HCT116 (cell line): Measurements from ENCODE around the gene BTNL9. TPM values are rescaled to one million over a fixed set of nuclear protein-coding genes. Genes with fewer than 3 reads are reported as not detected.

Source experiments
- ATAC-seq: fragments of 200-7000 bp; cut with Tn5 transposase; 2 replicates; pipeline ENCODE4 v1.9.1; 2020; ENCODE audit warnings: mild to moderate bottlenecking, moderate library complexity
- BruUV-seq: library from RNA; stranded (reverse); fragments of 400-500 nt; replicated peaks from 2 replicates; lab custom pipeline; 2021; lab: Mats Ljungman, UMichigan
- CTCF ChIA-PET: fragments of 300-600 bp; sonication (Branson Sonifier 250); formaldehyde crosslinking; loops from one replicate; lab custom pipeline; 2021; ENCODE audit warnings: antibody characterized with exemption; lab: Charles Lee
- POLR2A ChIA-PET: fragments of 300-600, 350-600 bp; sonication (Branson Sonifier 250); formaldehyde crosslinking; loops from one replicate; lab custom pipeline; 2021; ENCODE audit warnings: antibody characterized with exemption; lab: Charles Lee
- RAD21 ChIA-PET, 2 experiments: fragments of 300-600 bp; sonication (Branson Sonifier 250); formaldehyde crosslinking; loops; one replicate each; lab custom pipeline; 2023; ENCODE audit warnings: low total read pairs in 2 of 2; ENCODE audit not compliant: uncharacterized antibody in 2 of 2, unreplicated experiment in 2 of 2, low non-redundant PET in 1 of 2; lab: Charles Lee
- DNase-seq: peaks from one replicate; pipeline ENCODE4 v3.0.0-alpha.2; 2010; ENCODE audit warnings: low read depth, low spot score
- H2AFZ ChIP-seq: fragments of 200-600 bp; shearing (Covaris generic), sonication (generic); 2 replicates; pipeline ENCODE4 v1.6.1; 2017; ENCODE audit warnings: low read depth, mixed run types, mixed read lengths, antibody characterized with exemption, low read length; ENCODE audit not compliant: poor library complexity, severe bottlenecking
- H3K27ac ChIP-seq: 2 replicates; pipeline ENCODE4 v1.5.1; 2012; ENCODE audit warnings: low read depth, low read length
- H3K27me3 ChIP-seq: fragments of 200-600 bp; sonication (generic); 2 replicates; pipeline ENCODE4 v1.6.1; 2016; ENCODE audit warnings: mixed run types, low read length, mixed read lengths; ENCODE audit not compliant: insufficient read depth
- H3K36me3 ChIP-seq, 2 experiments: fragments of 200-500 bp in 1 of 2; fragments of 200-600 bp in 1 of 2; sonication (Bioruptor generic) in 1 of 2; sonication (generic) in 1 of 2; 2 replicates each; pipeline versions ENCODE4 v1.5.1 to v1.6.1; 2014 to 2016; ENCODE audit warnings: low read length in 2 of 2, inconsistent platforms in 1 of 2, mixed read lengths in 1 of 2, mixed run types in 1 of 2; ENCODE audit not compliant: insufficient read depth in 2 of 2, control insufficient read depth in 1 of 2
- H3K4me1 ChIP-seq, 2 experiments: fragments of 200-600 bp in 1 of 2; sonication (generic) in 1 of 2; 2 replicates each; pipeline versions ENCODE4 v1.5.1 to v1.6.1; 2012 to 2017; ENCODE audit warnings: low read length in 2 of 2, inconsistent platforms in 1 of 2, mild to moderate bottlenecking in 1 of 2, mixed read lengths in 1 of 2, mixed run types in 1 of 2, moderate library complexity in 1 of 2; ENCODE audit not compliant: insufficient read depth in 2 of 2, control insufficient read depth in 1 of 2
- H3K4me2 ChIP-seq: fragments of 200-600 bp; sonication (generic); 2 replicates; pipeline ENCODE4 v1.6.1; 2017; ENCODE audit warnings: mixed run types, low read length, mixed read lengths
- H3K4me3 ChIP-seq, 2 experiments: fragments of 200-600 bp in 1 of 2; sonication (generic) in 1 of 2; replicated peaks in 1 of 2; 2 replicates each; pipeline ENCODE4 v1.5.1; 2011 to 2016; ENCODE audit warnings: low read length in 2 of 2, control low read depth in 1 of 2, low read depth in 1 of 2, mild to moderate bottlenecking in 1 of 2, mixed read lengths in 1 of 2, mixed run types in 1 of 2
- H3K79me2 ChIP-seq: fragments of 200-600 bp; sonication (generic); 2 replicates; pipeline ENCODE4 v1.6.1; 2017; ENCODE audit warnings: mild to moderate bottlenecking, mixed run types, low read length, moderate library complexity, mixed read lengths; ENCODE audit not compliant: insufficient read depth
- H3K9ac ChIP-seq: fragments of 200-600 bp; sonication (generic); 2 replicates; pipeline ENCODE4 v1.6.1; 2016; ENCODE audit warnings: low read length, mixed read lengths
- H3K9me2 ChIP-seq: fragments of 200-600 bp; sonication (generic), shearing (Covaris generic); 2 replicates; pipeline ENCODE4 v1.6.1; 2017; ENCODE audit warnings: mixed run types, mild to moderate bottlenecking, moderate library complexity; ENCODE audit not compliant: insufficient read depth
- H3K9me3 ChIP-seq, 2 experiments: fragments of 200-500 bp in 1 of 2; fragments of 200-600 bp in 1 of 2; sonication (Bioruptor generic) in 1 of 2; sonication (generic) in 1 of 2; 2 replicates each; pipeline ENCODE4 v1.6.1; 2014 to 2017; ENCODE audit warnings: low read length in 2 of 2, mixed read lengths in 2 of 2, inconsistent platforms in 1 of 2, low read depth in 1 of 2, mild to moderate bottlenecking in 1 of 2, mixed run types in 1 of 2, moderate library complexity in 1 of 2; ENCODE audit not compliant: control insufficient read depth in 1 of 2, insufficient read depth in 1 of 2
- H4K20me1 ChIP-seq: fragments of 200-600 bp; sonication (generic), shearing (Covaris generic); 2 replicates; pipeline ENCODE4 v1.6.1; 2017; ENCODE audit warnings: mixed run types, mild to moderate bottlenecking, moderate library complexity; ENCODE audit not compliant: insufficient read depth
- ATF3 ChIP-seq: IDR thresholded peaks from 2 replicates; pipeline ENCODE4 v1.6.1; 2012
- CBX3 ChIP-seq: IDR thresholded peaks from 2 replicates; pipeline ENCODE4 v1.6.1; 2012; ENCODE audit warnings: low read depth
- CTCF ChIP-seq, 3 experiments: fragments of 200-600 bp in 1 of 3; sonication (generic) in 1 of 3; IDR thresholded peaks in 2 of 3; conservative IDR thresholded peaks in 1 of 3; 2 replicates each; pipeline ENCODE4 v1.5.1; 2012 to 2017; ENCODE audit warnings: low read depth in 2 of 3, low read length in 2 of 3, antibody characterized with exemption in 1 of 3, borderline replicate concordance in 1 of 3, control low read depth in 1 of 3, mild to moderate bottlenecking in 1 of 3, mixed read lengths in 1 of 3, mixed run types in 1 of 3, moderate library complexity in 1 of 3; ENCODE audit not compliant: insufficient read depth in 1 of 3
- EGR1 ChIP-seq: IDR thresholded peaks from 2 replicates; pipeline ENCODE4 v1.6.1; 2012; ENCODE audit warnings: low read depth
- ELF1 ChIP-seq: IDR thresholded peaks from 2 replicates; pipeline ENCODE4 v1.6.1; 2012; ENCODE audit warnings: low read depth, borderline replicate concordance
- EZH2phosphoT487 ChIP-seq: fragments of 200-600 bp; IDR thresholded peaks from 2 replicates; pipeline ENCODE4 v1.6.1; 2018; ENCODE audit warnings: antibody characterized with exemption, borderline replicate concordance
- FOSL1 ChIP-seq: IDR thresholded peaks from 2 replicates; pipeline ENCODE4 v1.6.1; 2012; ENCODE audit warnings: low read depth
- JUND ChIP-seq: IDR thresholded peaks from 2 replicates; pipeline ENCODE4 v1.6.1; 2012
- MAX ChIP-seq: IDR thresholded peaks from 2 replicates; pipeline ENCODE4 v1.6.1; 2012
- POLR2A ChIP-seq: IDR thresholded peaks from 2 replicates; pipeline ENCODE4 v1.7.0; 2011; ENCODE audit warnings: borderline replicate concordance; ENCODE audit not compliant: insufficient read depth, insufficient read length; ENCODE audit errors: extremely low read depth
- RAD21 ChIP-seq: IDR thresholded peaks from 2 replicates; pipeline ENCODE4 v1.6.1; 2012; ENCODE audit warnings: low read depth, mild to moderate bottlenecking
- SP1 ChIP-seq: IDR thresholded peaks from 2 replicates; pipeline ENCODE4 v1.6.1; 2012; ENCODE audit warnings: low read depth
- SRF ChIP-seq: IDR thresholded peaks from 2 replicates; pipeline ENCODE4 v1.6.1; 2012; ENCODE audit warnings: low read depth
- TCF7L2 ChIP-seq: IDR thresholded peaks from 2 replicates; pipeline ENCODE4 v1.7.0; 2011; ENCODE audit warnings: borderline replicate concordance, inconsistent platforms; ENCODE audit not compliant: insufficient read depth, insufficient read length; ENCODE audit errors: extremely low read depth
- YY1 ChIP-seq: IDR thresholded peaks from 2 replicates; pipeline ENCODE4 v1.6.1; 2011; ENCODE audit warnings: low read length, low read depth, moderate library complexity, mild to moderate bottlenecking; ENCODE audit not compliant: insufficient replicate concordance; ENCODE audit errors: extremely low read depth
- ZFX ChIP-seq: fragments of 450-650 bp; IDR thresholded peaks from 2 replicates; pipeline ENCODE4 v1.6.1; 2017
- intact Hi-C: fragments of 100-400 bp; cut with micrococcal nuclease; formaldehyde crosslinking; loops from 2 replicates; pipeline ENCODE4 v1.10.0; 2022
- total RNA-seq: library from RNA; stranded (reverse); gene quantifications from one replicate; pipeline ENCODE4 v1.2.1, GENCODE V29; 2021; ENCODE audit not compliant: unreplicated experiment
- TF ChIP-seq, protein P1 (sequence below): IDR thresholded peaks from 2 replicates; pipeline ENCODE4 v1.6.1; 2012; ENCODE audit warnings: low read depth

Gene BTNL9
- total RNA-seq, 1 experiment from 2014 or later = 11.7 TPM

GRCh38 chr5:181062631-181063030 is 22.6 kb downstream of the BTNL9 start:
- no peaks in the 10 kb centered on the region; a peak in 1 of 4 replicates for H3K9me3 ChIP-seq
- H3K36me3 ChIP-seq = no peaks in the 10 kb centered on the region
- no peak overlapping the region for H3K9ac ChIP-seq
- no peaks in the 10 kb centered on the region for H3K4me1 ChIP-seq
- RAD21 ChIA-PET = no interaction called here
- no peaks in the 10 kb centered on the region for H3K79me2 ChIP-seq
- DNase-seq (no peak), ATAC-seq (no peak)
- no peaks in the 10 kb centered on the region for H3K9me2 ChIP-seq
- no peaks in the 10 kb centered on the region for H4K20me1 ChIP-seq
- H3K27ac ChIP-seq = no peak overlapping the region
- CTCF ChIA-PET = no interaction called here
- H3K4me2 ChIP-seq = no peak overlapping the region
- POLR2A ChIA-PET = no interaction called here
- intact Hi-C loops = no loop called here
- H3K4me3 ChIP-seq = no peak overlapping the region
- no peak overlapping the region for H2AFZ ChIP-seq
- no peaks in the 10 kb centered on the region for H3K27me3 ChIP-seq
- TF ChIP-seq YY1 (no peak), FOSL1 (no peak), ELF1 (no peak), POLR2A (no peak), SRF (no peak), SP1 (no peak), MAX (no peak), EGR1 (no peak), ATF3 (no peak), TCF7L2 (no peak), CTCF (IDR thresholded peaks at IDR 0.05 in 2 of 3, conservative IDR thresholded peaks at IDR 0.05 in 1 of 3; ENCODE audit: borderline replicate concordance in 1 of 3, insufficient read depth in 1 of 3, low read depth in 2 of 3, low read length in 2 of 3) (no peak), JUND (no peak), EZH2phosphoT487 (no peak), ZFX (no peak), RAD21 (no peak), CBX3 (no peak)
- TF ChIP-seq, protein P1, sequence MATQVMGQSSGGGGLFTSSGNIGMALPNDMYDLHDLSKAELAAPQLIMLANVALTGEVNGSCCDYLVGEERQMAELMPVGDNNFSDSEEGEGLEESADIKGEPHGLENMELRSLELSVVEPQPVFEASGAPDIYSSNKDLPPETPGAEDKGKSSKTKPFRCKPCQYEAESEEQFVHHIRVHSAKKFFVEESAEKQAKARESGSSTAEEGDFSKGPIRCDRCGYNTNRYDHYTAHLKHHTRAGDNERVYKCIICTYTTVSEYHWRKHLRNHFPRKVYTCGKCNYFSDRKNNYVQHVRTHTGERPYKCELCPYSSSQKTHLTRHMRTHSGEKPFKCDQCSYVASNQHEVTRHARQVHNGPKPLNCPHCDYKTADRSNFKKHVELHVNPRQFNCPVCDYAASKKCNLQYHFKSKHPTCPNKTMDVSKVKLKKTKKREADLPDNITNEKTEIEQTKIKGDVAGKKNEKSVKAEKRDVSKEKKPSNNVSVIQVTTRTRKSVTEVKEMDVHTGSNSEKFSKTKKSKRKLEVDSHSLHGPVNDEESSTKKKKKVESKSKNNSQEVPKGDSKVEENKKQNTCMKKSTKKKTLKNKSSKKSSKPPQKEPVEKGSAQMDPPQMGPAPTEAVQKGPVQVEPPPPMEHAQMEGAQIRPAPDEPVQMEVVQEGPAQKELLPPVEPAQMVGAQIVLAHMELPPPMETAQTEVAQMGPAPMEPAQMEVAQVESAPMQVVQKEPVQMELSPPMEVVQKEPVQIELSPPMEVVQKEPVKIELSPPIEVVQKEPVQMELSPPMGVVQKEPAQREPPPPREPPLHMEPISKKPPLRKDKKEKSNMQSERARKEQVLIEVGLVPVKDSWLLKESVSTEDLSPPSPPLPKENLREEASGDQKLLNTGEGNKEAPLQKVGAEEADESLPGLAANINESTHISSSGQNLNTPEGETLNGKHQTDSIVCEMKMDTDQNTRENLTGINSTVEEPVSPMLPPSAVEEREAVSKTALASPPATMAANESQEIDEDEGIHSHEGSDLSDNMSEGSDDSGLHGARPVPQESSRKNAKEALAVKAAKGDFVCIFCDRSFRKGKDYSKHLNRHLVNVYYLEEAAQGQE = no peak
- TF ChIP-seq, all 23 proteins: peak for 0
- no TSS peak for BruUV-seq
